ENCODE results near the gene SEC24A. TPM values are rescaled to one million over a fixed set of nuclear protein-coding genes. Genes with fewer than 3 reads are reported as not detected.
"Not testable (repeated sequence)": the region's sequence is repeated elsewhere in the genome, so short reads cannot be mapped to it uniquely, and the experiment has no call there.

SEC24A gene
- total RNA-seq, 4 donors from 2014 or later, result 11.4 to 18.3 (median 13.6) TPM

- no peak for DNase-seq
- no peak for ATAC-seq
- Histone ChIP-seq H3K4me3 (no peak overlapping the region), H3K4me1 (no peaks in the 10 kb centered on the region), H3K36me3 (peaks cover 3 to 14% of the 10 kb centered on the region in 2 donors), H3K27ac (no peak overlapping the region), H3K27me3 (no peaks in the 10 kb centered on the region), H3K9me3 (no peaks in the 10 kb centered on the region)
- TF ChIP-seq CTCF (IDR thresholded peaks at IDR 0.05 in 4 of 5, conservative IDR thresholded peaks at IDR 0.05 in 1 of 5), result no peak
- TF ChIP-seq POLR2A (IDR thresholded peaks at IDR 0.05), result no peak
- in situ Hi-C loops (cut with MboI; ENCODE audit: low sequenced_read_pairs in 4 of 4) (no loop called here), intact Hi-C loops (cut with DNase I; ENCODE audit: low total_unique reads) (loop anchor here (10.0 kb wide), 1 partner anchor 375 kb away; the partner anchor contains the start of gene UBE2B)
These were observed 100.8 kb downstream of the SEC24A start for GRCh38 chr5:134749415-134749814.

- Histone ChIP-seq H3K9me3 (no peaks in the 10 kb centered on the region), H3K4me3 (peak overlapping the region; percentile 88 to 99 (median 94)), H3K4me1 (peaks cover 14 to 23% of the 10 kb centered on the region in 2 donors), H3K27ac (peak overlapping the region; percentile 80 to 93 (median 88)), H3K36me3 (no peaks in the 10 kb centered on the region), H3K27me3 (no peaks in the 10 kb centered on the region)
- intact Hi-C loops (cut with DNase I; ENCODE audit: low total_unique reads), result loop anchor here (1.0 kb wide), 1 partner anchor 20 kb away; the partner anchor contains the start of gene CAMLG
- in situ Hi-C loops (cut with MboI; ENCODE audit: low sequenced_read_pairs in 4 of 4), result loop anchor here in 1 of 4 donors (25.0 kb wide), 1 partner anchor 154 kb away; the partner anchor contains the start of gene PCBD2
- TF ChIP-seq POLR2A (IDR thresholded peaks at IDR 0.05) (no peak), CTCF (IDR thresholded peaks at IDR 0.05 in 4 of 5, conservative IDR thresholded peaks at IDR 0.05 in 1 of 5) (no peak)
- DNase-seq (no peak), ATAC-seq (peak; percentile 11 to 25)
These were observed 109.6 kb downstream of the SEC24A start for GRCh38 chr5:134758176-134758503.

- Histone ChIP-seq H3K4me3 (peak within 1 kb of the TSS; percentile 88 to 99 (median 94)), H3K27ac (peak within 1 kb of the TSS; percentile 80 to 93 (median 88)), H3K36me3 (no peaks in the 10 kb centered on the region), H3K27me3 (no peaks in the 10 kb centered on the region), H3K9me3 (no peaks in the 10 kb centered on the region), H3K4me1 (peaks cover 20 to 29% of the 10 kb centered on the region in 2 donors)
- in situ Hi-C loops (cut with MboI; ENCODE audit: low sequenced_read_pairs in 4 of 4) (loop anchor here in 1 of 4 donors (25.0 kb wide), 1 partner anchor 154 kb away; the partner anchor contains the start of gene PCBD2), intact Hi-C loops (cut with DNase I; ENCODE audit: low total_unique reads) (loop anchor here (1.0 kb wide), 1 partner anchor 20 kb away; the partner anchor contains the start of gene CAMLG)
- ATAC-seq, result peak; percentile 97
- TF ChIP-seq POLR2A (IDR thresholded peaks at IDR 0.05), result peak; percentile 70 to 82
- peak; percentile 48 to 83 (median 66) for TF ChIP-seq CTCF (IDR thresholded peaks at IDR 0.05 in 4 of 5, conservative IDR thresholded peaks at IDR 0.05 in 1 of 5)
- peak; percentile 85 to 90 for DNase-seq
These were observed 110.1 kb downstream of the SEC24A start, which contains the start of gene DDX46 for GRCh38 chr5:134758504-134759341. Gene DDX46, plus strand, starts transcription at chr5:134758779. Its CDS starts 160 bp downstream, at chr5:134758939.

- H3K27me3 ChIP-seq; DNase-seq; H3K9me3 ChIP-seq; intact Hi-C loops (cut with DNase I; ENCODE audit: low total_unique reads); H3K4me1 ChIP-seq; ATAC-seq; H3K4me3 ChIP-seq; H3K27ac ChIP-seq: not testable (repeated sequence)
- in situ Hi-C loops (cut with MboI; ENCODE audit: low sequenced_read_pairs in 4 of 4), result loop anchor here in 1 of 4 donors (25.0 kb wide), 1 partner anchor 145 kb away; the partner anchor contains the start of gene PCBD2
- H3K36me3 ChIP-seq, result peaks cover 5 to 86% of the 10 kb centered on the region in 2 donors
These were observed 119.1 kb downstream of the SEC24A start for GRCh38 chr5:134767528-134768291.
